SU-DHL-6 (cell line): ENCODE results near the gene GNAI1.

Experiments used
- H2AFZ ChIP-seq: fragments of 200-600 bp; sonication (generic); 2 replicates; pipeline ENCODE4 v1.6.1; 2014; ENCODE audit warnings: low read depth, mild to moderate bottlenecking, moderate library complexity, mixed read lengths, antibody characterized with exemption, low read length; ENCODE audit not compliant: severe bottlenecking
- H3F3A ChIP-seq: fragments of 200-600 bp; shearing (Covaris generic); 2 replicates; pipeline ENCODE4 v1.6.0; 2016; ENCODE audit warnings: antibody characterized with exemption, mild to moderate bottlenecking; ENCODE audit not compliant: insufficient read depth
- H3K27ac ChIP-seq: fragments of 200-600 bp; sonication (generic); 2 replicates; pipeline ENCODE4 v1.5.1; 2016; ENCODE audit warnings: low read depth, mild to moderate bottlenecking, low read length, moderate library complexity, mixed read lengths
- H3K27me3 ChIP-seq: fragments of 200-600 bp; sonication (generic), shearing (Covaris generic); 2 replicates; pipeline ENCODE4 v1.6.0; 2014; ENCODE audit warnings: mild to moderate bottlenecking, low read length
- H3K36me3 ChIP-seq: fragments of 200-600 bp; sonication (generic); 2 replicates; pipeline ENCODE4 v1.6.1; 2014; ENCODE audit warnings: mild to moderate bottlenecking, low read length, mixed read lengths
- H3K4me2 ChIP-seq: fragments of 300-600, 200-600 bp; shearing (Covaris generic), sonication (generic); 2 replicates; pipeline ENCODE4 v1.6.0; 2014; ENCODE audit warnings: low read length, low read depth, mild to moderate bottlenecking; ENCODE audit not compliant: poor library complexity, severe bottlenecking
- H3K4me3 ChIP-seq: fragments of 200-600 bp; sonication (generic); 2 replicates; pipeline ENCODE4 v1.5.1; 2014; ENCODE audit warnings: antibody characterized with exemption, low read length, mild to moderate bottlenecking, mixed read lengths; ENCODE audit not compliant: insufficient read depth, poor library complexity, severe bottlenecking
- H3K79me2 ChIP-seq: fragments of 200-600 bp; sonication (generic); 2 replicates; pipeline ENCODE4 v1.6.1; 2014; ENCODE audit warnings: mild to moderate bottlenecking, low read length, moderate library complexity; ENCODE audit not compliant: insufficient read depth
- H3K9ac ChIP-seq: fragments of 200-600 bp; sonication (generic); 2 replicates; pipeline ENCODE4 v1.7.0; 2014; ENCODE audit warnings: mild to moderate bottlenecking, low read length
- H3K9me2 ChIP-seq: fragments of 200-600 bp; sonication (generic); replicated peaks from 2 replicates; pipeline ENCODE4 v1.6.1; 2014; ENCODE audit warnings: low read length; ENCODE audit not compliant: insufficient read depth
- H3K9me3 ChIP-seq: fragments of 200-600 bp; sonication (generic); 2 replicates; pipeline ENCODE4 v1.6.1; 2014; ENCODE audit warnings: low read length, mixed read lengths; ENCODE audit not compliant: insufficient read depth
- H4K20me1 ChIP-seq: fragments of 200-600 bp; sonication (generic); 2 replicates; pipeline ENCODE4 v1.6.1; 2014; ENCODE audit warnings: low read depth, mild to moderate bottlenecking, antibody characterized with exemption, low read length, moderate library complexity, mixed read lengths
- CTCF ChIP-seq: fragments of 200-600 bp; sonication (generic); IDR thresholded peaks from one replicate; pipeline ENCODE4 v1.5.1; 2017; ENCODE audit warnings: antibody characterized with exemption, mild to moderate bottlenecking, low read length, moderate library complexity; ENCODE audit not compliant: insufficient read depth, poor library complexity, severe bottlenecking
- EZH2phosphoT487 ChIP-seq: fragments of 200-600 bp; sonication (generic), shearing (Covaris generic); conservative IDR thresholded peaks from 2 replicates; pipeline ENCODE4 v1.6.1; 2018; ENCODE audit warnings: mild to moderate bottlenecking, antibody characterized with exemption, low read length, moderate library complexity, mixed read lengths

The GNAI1 gene

DNA sequence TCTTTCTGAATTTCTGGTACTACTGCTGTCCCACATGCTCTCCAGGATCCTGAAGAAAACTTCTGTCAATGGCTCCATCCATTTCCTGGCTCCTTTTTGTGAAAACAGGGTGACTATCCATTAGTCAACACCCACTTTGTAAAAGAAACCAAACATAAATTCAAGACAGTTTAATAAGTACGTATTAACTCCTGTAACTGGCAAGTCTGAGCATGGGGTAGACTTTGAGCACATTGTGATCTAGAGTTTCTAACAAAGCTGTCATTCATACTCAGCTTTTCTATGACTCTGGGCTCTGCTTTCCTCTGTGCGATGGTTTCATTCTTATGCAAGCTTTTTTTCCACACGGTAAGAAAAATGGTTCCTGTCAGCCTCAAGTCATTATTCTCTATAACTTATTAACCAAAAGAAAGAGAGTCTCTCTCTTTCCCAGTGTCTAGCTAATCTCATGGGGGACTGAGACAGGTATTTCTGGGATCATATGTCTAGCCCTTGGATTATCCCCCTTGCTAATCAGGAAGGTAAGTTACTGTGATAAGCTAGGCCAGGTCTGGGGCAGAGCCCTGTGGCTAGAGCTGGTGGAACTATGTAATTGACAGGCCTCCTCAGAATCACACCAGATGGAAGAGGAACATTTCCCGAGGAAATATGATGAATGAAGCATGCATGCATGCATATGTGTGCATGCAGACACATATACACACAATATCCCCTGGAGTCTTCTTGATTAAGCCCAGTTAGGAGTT is 98.5 kb downstream of the GNAI1 start:
- Histone ChIP-seq H3K4me2 (no peak overlapping the region), H3F3A (no peaks in the 10 kb centered on the region), H3K4me3 (no peak overlapping the region), H3K27ac (no peak overlapping the region), H2AFZ (no peak overlapping the region), H4K20me1 (no peaks in the 10 kb centered on the region), H3K9ac (no peak overlapping the region), H3K9me2 (no peaks in the 10 kb centered on the region), H3K9me3 (no peaks in the 10 kb centered on the region), H3K27me3 (no peaks in the 10 kb centered on the region), H3K79me2 (no peaks in the 10 kb centered on the region), H3K36me3 (no peaks in the 10 kb centered on the region)
- TF ChIP-seq CTCF = no peak
- TF ChIP-seq EZH2phosphoT487 = no peak

GRCh38 chr7:80235334-80235733 is 100.7 kb downstream of the GNAI1 start:
- no peaks in the 10 kb centered on the region for H3K9me2 ChIP-seq
- no peaks in the 10 kb centered on the region for H3K36me3 ChIP-seq
- no peaks in the 10 kb centered on the region for H3K27me3 ChIP-seq
- no peaks in the 10 kb centered on the region for H4K20me1 ChIP-seq
- no peak overlapping the region for H3K27ac ChIP-seq
- H3K4me2 ChIP-seq = no peak overlapping the region
- no peak for TF ChIP-seq CTCF
- no peak for TF ChIP-seq EZH2phosphoT487
- H3F3A ChIP-seq = no peaks in the 10 kb centered on the region
- no peak overlapping the region for H3K9ac ChIP-seq
- no peak overlapping the region for H3K4me3 ChIP-seq
- no peak overlapping the region for H2AFZ ChIP-seq
- no peaks in the 10 kb centered on the region for H3K9me3 ChIP-seq
- H3K79me2 ChIP-seq = no peaks in the 10 kb centered on the region

DNA sequence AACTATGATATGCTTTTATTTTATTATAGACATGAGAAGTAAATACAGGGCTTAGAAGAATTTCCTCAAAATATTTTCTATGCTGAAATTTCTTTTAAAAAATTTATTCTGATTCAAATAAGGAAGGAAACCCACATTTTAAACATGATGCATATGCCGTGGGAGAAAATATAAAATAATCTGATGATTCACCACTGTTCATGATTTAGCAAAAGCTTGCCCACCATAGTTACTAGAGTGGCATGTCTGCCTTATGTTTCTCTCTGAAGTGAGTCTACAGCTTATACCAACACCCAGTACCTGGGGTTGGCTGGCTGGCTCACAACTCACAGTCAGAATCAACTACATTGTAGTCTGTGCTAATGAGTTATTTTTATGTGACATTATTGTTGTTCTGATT is 102.0 kb downstream of the GNAI1 start:
- no peak overlapping the region for H3K9ac ChIP-seq
- H3K4me3 ChIP-seq = no peak overlapping the region
- H3K27me3 ChIP-seq = no peaks in the 10 kb centered on the region
- H3K79me2 ChIP-seq = no peaks in the 10 kb centered on the region
- H3K9me3 ChIP-seq = no peaks in the 10 kb centered on the region
- TF ChIP-seq EZH2phosphoT487 = no peak
- no peak for TF ChIP-seq CTCF
- H3K4me2 ChIP-seq = no peak overlapping the region
- no peak overlapping the region for H2AFZ ChIP-seq
- H3F3A ChIP-seq = no peaks in the 10 kb centered on the region
- H4K20me1 ChIP-seq = no peaks in the 10 kb centered on the region
- H3K9me2 ChIP-seq = no peaks in the 10 kb centered on the region
- H3K36me3 ChIP-seq = no peaks in the 10 kb centered on the region
- no peak overlapping the region for H3K27ac ChIP-seq
